Measurements from ENCODE around the gene UTP25. TPM values are rescaled to one million over a fixed set of nuclear protein-coding genes. Genes with fewer than 3 reads are reported as not detected.
"Not testable (repeated sequence)": the region's sequence is repeated elsewhere in the genome, so short reads cannot be mapped to it uniquely, and the experiment has no call there.

UTP25 gene
- total and polyA plus RNA-seq, 8 donors, result 0.95 to 4.4 (median 3.0) TPM

DNA sequence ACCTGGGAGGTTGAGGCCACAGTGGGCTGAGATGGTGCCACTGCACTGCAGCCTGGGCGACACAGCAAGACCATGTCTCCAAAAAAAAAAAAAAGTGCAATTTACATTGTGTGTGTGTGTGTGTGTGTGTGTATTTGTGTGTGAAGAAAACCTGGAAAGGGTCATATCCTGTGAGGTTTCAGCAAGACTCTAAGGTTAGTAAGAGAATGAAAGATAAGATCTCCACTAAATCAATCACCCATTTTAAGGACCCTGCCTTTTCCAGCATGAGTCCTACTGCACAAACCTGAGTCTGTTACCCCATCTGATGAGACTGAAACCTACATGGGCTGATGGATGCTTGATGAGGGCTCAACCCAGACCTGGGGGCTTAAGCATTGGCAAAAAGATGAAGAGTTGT lies 38.5 kb upstream of the UTP25 start:
- 95 to 100% methylated on average over 1 of the region's 1 CpG for WGBS, 2 donors
- Histone ChIP-seq H3K27me3 (no peaks in the 10 kb centered on the region), H3K27ac (no peak overlapping the region), H3K36me3 (peaks cover 0 to 60% (median 17%) of the 10 kb centered on the region in 3 donors), H3K4me3 (no peak overlapping the region), H3K4me1 (peaks cover 14 to 25% (median 23%) of the 10 kb centered on the region in 3 donors), H3K9me3 (no peaks in the 10 kb centered on the region)
- no peak for FAIRE-seq
- DNase-seq, result no peak
- ATAC-seq, result no peak
- TF ChIP-seq CTCF (IDR thresholded peaks at IDR 0.05), result no peak
- intact Hi-C loops (cut with DNase I), result no loop called here

GRCh38 chr1:209790286-209791193 lies 37.2 kb upstream of the UTP25 start:
- FAIRE-seq, result no peak
- ATAC-seq, result no peak
- peaks cover 14 to 23% (median 18%) of the 10 kb centered on the region in 3 donors for H3K4me1 ChIP-seq
- no peaks in the 10 kb centered on the region for H3K9me3 ChIP-seq
- peaks cover 0 to 73% (median 17%) of the 10 kb centered on the region in 3 donors for H3K36me3 ChIP-seq
- intact Hi-C loops (cut with DNase I), result no loop called here
- 93 to 95% methylated on average over 10 of the region's 10 CpGs for WGBS, 2 donors
- no peak for DNase-seq
- H3K4me3 ChIP-seq, result no peak overlapping the region
- no peak for TF ChIP-seq CTCF (IDR thresholded peaks at IDR 0.05)
- H3K27me3 ChIP-seq, result no peaks in the 10 kb centered on the region
- H3K27ac ChIP-seq, result no peak overlapping the region

DNA sequence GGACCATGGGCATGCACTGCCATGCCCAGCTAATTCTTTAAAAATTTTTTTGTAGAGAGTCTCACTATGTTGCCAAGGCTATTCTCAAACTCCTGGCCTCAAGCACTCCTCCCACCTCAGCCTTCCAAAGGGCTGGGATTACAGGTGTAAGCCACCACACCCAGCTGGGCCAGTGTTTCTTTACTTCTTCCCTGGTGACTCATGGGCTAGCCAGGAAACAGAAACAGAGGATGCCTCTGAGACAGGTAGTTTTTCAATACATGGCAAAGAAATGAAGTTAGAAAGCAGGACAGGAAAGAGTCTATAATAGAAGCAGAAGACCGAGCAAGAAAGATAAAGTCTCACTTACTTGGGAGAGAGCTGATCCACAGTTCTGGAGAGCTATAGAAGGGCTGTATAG lies 35.9 kb upstream of the UTP25 start:
- Histone ChIP-seq H3K27me3 (no peaks in the 10 kb centered on the region), H3K4me3 (no peak overlapping the region), H3K9me3 (no peaks in the 10 kb centered on the region), H3K36me3 (peaks cover 0 to 73% (median 17%) of the 10 kb centered on the region in 3 donors), H3K4me1 (peaks cover 13 to 18% (median 16%) of the 10 kb centered on the region in 3 donors), H3K27ac (no peak overlapping the region)
- TF ChIP-seq CTCF (IDR thresholded peaks at IDR 0.05), result no peak
- intact Hi-C loops (cut with DNase I), result no loop called here
- ATAC-seq (no peak), DNase-seq (no peak), FAIRE-seq (no peak)
- WGBS, 2 donors, result 0 to 45% methylated on average over 1 of the region's 1 CpG

DNA sequence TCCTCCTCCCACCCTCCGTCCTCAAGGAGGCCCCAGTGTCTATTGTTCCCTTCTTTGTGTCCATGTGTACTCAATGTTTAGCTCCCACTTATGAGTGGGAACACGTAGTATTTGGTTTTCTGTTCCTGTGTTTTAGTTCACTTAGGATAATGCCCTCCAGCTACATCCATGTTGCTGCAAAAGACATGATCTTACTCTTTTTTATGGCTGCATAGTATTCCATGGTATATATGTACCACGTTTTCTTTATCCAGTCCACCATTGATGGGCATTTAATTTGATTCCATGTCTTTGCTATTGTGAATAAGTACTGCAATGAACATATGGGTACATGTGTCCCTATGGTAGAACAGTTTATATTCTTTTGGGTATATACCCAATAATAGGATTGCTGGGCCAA lies 34.1 kb upstream of the UTP25 start:
- WGBS, 2 donors, result 94 to 95% methylated on average over 3 of the region's 3 CpGs
- ATAC-seq; H3K4me3 ChIP-seq; H3K27ac ChIP-seq; DNase-seq; H3K4me1 ChIP-seq; FAIRE-seq; intact Hi-C loops (cut with DNase I); H3K27me3 ChIP-seq; H3K9me3 ChIP-seq: not testable (repeated sequence)
- H3K36me3 ChIP-seq, result peaks cover 0 to 63% (median 17%) of the 10 kb centered on the region in 3 donors

GRCh38 chr1:209797978-209798639 lies 29.7 kb upstream of the UTP25 start:
- intact Hi-C loops (cut with DNase I), result no loop called here
- no peak overlapping the region for H3K4me3 ChIP-seq
- FAIRE-seq, result no peak
- peaks cover 19 to 23% (median 20%) of the 10 kb centered on the region in 3 donors for H3K4me1 ChIP-seq
- DNase-seq, result no peak
- H3K27ac ChIP-seq, result no peak overlapping the region
- WGBS, 2 donors, result 79 to 80% methylated on average over 9 of the region's 9 CpGs
- TF ChIP-seq CTCF (IDR thresholded peaks at IDR 0.05), result no peak
- H3K27me3 ChIP-seq, result no peaks in the 10 kb centered on the region
- no peak for ATAC-seq
- H3K9me3 ChIP-seq, result no peaks in the 10 kb centered on the region
- H3K36me3 ChIP-seq, result peaks cover 0 to 39% (median 0%) of the 10 kb centered on the region in 3 donors
